ENCODE data around the gene AP3S2.

DNA sequence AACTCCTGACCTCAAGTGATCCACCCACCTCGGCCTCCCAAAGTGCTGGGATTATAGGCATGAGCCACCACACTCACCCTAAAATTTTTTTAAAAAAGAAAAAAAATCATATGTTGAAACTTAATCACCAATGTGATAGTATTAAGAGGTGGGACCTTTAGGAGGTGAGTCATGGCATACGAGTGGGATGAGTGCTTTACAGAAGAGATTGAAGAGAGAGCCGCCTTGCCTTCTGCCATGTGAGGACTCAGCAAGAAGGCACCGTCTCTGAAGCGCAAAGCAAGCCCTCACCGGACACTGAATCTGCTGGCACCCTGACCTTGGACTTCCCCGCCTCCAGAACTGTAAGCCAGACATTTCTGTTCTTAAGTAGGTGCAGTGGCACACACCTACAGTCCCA is 13.5 kb upstream of the AP3S2 start:
- TF ChIP-seq CTCF (IDR thresholded peaks at IDR 0.05; ENCODE audit: low read depth, low read length, missing input control) (no peak), GABPA (IDR thresholded peaks at IDR 0.05 in 1 of 2, conservative IDR thresholded peaks at IDR 0.05 in 1 of 2) (no peak)
- TF ChIP-seq, protein P1, sequence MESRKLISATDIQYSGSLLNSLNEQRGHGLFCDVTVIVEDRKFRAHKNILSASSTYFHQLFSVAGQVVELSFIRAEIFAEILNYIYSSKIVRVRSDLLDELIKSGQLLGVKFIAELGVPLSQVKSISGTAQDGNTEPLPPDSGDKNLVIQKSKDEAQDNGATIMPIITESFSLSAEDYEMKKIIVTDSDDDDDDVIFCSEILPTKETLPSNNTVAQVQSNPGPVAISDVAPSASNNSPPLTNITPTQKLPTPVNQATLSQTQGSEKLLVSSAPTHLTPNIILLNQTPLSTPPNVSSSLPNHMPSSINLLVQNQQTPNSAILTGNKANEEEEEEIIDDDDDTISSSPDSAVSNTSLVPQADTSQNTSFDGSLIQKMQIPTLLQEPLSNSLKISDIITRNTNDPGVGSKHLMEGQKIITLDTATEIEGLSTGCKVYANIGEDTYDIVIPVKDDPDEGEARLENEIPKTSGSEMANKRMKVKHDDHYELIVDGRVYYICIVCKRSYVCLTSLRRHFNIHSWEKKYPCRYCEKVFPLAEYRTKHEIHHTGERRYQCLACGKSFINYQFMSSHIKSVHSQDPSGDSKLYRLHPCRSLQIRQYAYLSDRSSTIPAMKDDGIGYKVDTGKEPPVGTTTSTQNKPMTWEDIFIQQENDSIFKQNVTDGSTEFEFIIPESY (IDR thresholded peaks at IDR 0.05), result no peak
